Nephron progenitor cell (in vitro differentiated cells): ENCODE results near the gene DNAH11.
"Not testable (repeated sequence)": the region's sequence is repeated elsewhere in the genome, so short reads cannot be mapped to it uniquely, and the experiment has no call there.

Experiments
- DNase-seq: peaks from one replicate; pipeline ENCODE4 v3.0.0; 2021
- H3K27ac Mint-ChIP-seq: 2 replicates; pipeline ENCODE4 v1.8.0; 2021; ENCODE audit warnings: mild to moderate bottlenecking, moderate library complexity, mixed read lengths
- H3K27me3 Mint-ChIP-seq: 2 replicates; pipeline ENCODE4 v1.8.0; 2021; ENCODE audit warnings: mild to moderate bottlenecking, low read depth, mixed read lengths; ENCODE audit not compliant: poor library complexity
- H3K36me3 Mint-ChIP-seq: 2 replicates; pipeline ENCODE4 v1.8.0; 2021; ENCODE audit warnings: low read depth, mixed read lengths
- H3K4me1 Mint-ChIP-seq: 2 replicates; pipeline ENCODE4 v1.8.0; 2021; ENCODE audit warnings: mixed read lengths
- H3K4me3 Mint-ChIP-seq: 2 replicates; pipeline ENCODE4 v1.8.0; 2021; ENCODE audit warnings: mild to moderate bottlenecking, moderate library complexity, mixed read lengths
- H3K9me3 Mint-ChIP-seq: 2 replicates; pipeline ENCODE4 v1.8.0; 2021; ENCODE audit warnings: mild to moderate bottlenecking, moderate library complexity, mixed read lengths
- TF ChIP-seq, protein P1 (sequence below): fragments of 200-600 bp; sonication (generic); IDR thresholded peaks from 2 replicates; pipeline ENCODE4 v1.5.0; 2021; ENCODE audit warnings: antibody characterized with exemption

The DNAH11 gene

DNA sequence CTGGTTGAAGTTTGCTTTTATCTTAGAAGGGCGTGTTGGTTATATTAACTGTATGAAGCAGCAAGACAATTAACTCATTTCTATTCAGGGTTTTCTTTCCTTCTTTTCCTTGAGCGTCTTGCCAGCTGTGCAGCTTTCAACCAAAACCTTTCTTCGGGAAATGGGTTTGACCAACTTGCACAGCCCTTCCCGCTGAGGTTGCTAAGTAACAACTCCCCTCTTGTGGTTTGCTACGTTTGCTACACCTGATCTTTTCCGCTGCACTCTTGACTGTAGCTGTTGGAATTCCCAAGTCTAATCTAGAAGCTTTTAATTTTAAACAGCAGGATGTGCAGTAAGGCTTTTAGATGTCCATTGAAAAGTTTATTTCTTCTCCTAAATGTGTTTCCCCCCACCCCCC, 286.0 kb downstream of the DNAH11 start:
- DNase-seq = no peak
- H3K27ac Mint-ChIP-seq = no peak overlapping the region
- TF ChIP-seq, protein P1, sequence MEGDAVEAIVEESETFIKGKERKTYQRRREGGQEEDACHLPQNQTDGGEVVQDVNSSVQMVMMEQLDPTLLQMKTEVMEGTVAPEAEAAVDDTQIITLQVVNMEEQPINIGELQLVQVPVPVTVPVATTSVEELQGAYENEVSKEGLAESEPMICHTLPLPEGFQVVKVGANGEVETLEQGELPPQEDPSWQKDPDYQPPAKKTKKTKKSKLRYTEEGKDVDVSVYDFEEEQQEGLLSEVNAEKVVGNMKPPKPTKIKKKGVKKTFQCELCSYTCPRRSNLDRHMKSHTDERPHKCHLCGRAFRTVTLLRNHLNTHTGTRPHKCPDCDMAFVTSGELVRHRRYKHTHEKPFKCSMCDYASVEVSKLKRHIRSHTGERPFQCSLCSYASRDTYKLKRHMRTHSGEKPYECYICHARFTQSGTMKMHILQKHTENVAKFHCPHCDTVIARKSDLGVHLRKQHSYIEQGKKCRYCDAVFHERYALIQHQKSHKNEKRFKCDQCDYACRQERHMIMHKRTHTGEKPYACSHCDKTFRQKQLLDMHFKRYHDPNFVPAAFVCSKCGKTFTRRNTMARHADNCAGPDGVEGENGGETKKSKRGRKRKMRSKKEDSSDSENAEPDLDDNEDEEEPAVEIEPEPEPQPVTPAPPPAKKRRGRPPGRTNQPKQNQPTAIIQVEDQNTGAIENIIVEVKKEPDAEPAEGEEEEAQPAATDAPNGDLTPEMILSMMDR = no peak

DNA sequence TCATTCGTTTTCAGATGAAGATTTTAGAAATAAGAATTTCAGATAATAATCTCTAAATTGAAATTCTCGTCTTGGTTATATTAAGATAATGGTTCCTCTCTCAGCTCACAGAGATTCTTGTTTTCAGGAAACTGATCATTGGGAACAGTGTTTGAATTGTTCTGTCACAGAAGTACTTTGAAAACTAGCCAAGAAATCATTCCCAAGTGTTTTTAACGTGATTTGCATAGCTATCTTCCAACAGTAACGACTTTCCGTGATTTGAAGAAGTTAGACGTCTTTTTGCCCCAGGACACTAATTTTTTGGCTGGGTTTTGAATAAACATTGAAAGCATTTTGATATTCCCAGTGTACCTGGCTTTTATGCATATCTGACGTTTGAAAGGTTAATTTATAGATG, 286.9 kb downstream of the DNAH11 start:
- no peaks in the 10 kb centered on the region for H3K4me1 Mint-ChIP-seq
- DNase-seq = no peak
- no peaks in the 10 kb centered on the region for H3K27me3 Mint-ChIP-seq
- no peak overlapping the region for H3K4me3 Mint-ChIP-seq
- TF ChIP-seq, protein P1 = no peak
- H3K27ac Mint-ChIP-seq = no peak overlapping the region
- no peaks in the 10 kb centered on the region for H3K36me3 Mint-ChIP-seq
- no peaks in the 10 kb centered on the region for H3K9me3 Mint-ChIP-seq

More for the DNA sequence above, 286.0 kb downstream of the DNAH11 start:
- H3K4me1 Mint-ChIP-seq = no peaks in the 10 kb centered on the region
- no peaks in the 10 kb centered on the region for H3K27me3 Mint-ChIP-seq
- no peak overlapping the region for H3K4me3 Mint-ChIP-seq
- no peaks in the 10 kb centered on the region for H3K36me3 Mint-ChIP-seq
- no peaks in the 10 kb centered on the region for H3K9me3 Mint-ChIP-seq

DNA sequence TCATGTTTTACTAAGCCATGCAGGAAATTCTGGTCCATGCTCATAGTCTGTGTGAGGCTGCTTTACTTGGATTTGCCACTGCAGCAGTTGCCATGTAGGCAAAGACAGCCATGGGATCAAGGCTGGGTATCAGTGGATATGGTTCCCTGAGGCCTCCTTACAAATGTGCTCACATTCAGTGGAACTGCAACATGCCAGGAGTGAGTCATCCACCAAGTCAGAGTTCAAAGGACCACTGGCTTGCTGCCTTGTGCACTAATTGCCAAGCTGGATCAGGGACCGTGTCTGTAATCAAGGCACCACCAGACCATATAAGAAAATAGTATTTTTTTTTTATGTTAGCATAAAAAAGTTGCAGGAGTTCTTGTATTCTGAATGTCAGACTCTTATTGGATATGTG, 301.9 kb downstream of the DNAH11 start:
- no peaks in the 10 kb centered on the region for H3K27me3 Mint-ChIP-seq
- H3K9me3 Mint-ChIP-seq = peaks cover 12% of the 10 kb centered on the region
- TF ChIP-seq, protein P1 = no peak
- DNase-seq = no peak
- H3K27ac Mint-ChIP-seq = no peak overlapping the region
- H3K4me1 Mint-ChIP-seq = no peaks in the 10 kb centered on the region
- no peaks in the 10 kb centered on the region for H3K36me3 Mint-ChIP-seq
- no peak overlapping the region for H3K4me3 Mint-ChIP-seq

DNA sequence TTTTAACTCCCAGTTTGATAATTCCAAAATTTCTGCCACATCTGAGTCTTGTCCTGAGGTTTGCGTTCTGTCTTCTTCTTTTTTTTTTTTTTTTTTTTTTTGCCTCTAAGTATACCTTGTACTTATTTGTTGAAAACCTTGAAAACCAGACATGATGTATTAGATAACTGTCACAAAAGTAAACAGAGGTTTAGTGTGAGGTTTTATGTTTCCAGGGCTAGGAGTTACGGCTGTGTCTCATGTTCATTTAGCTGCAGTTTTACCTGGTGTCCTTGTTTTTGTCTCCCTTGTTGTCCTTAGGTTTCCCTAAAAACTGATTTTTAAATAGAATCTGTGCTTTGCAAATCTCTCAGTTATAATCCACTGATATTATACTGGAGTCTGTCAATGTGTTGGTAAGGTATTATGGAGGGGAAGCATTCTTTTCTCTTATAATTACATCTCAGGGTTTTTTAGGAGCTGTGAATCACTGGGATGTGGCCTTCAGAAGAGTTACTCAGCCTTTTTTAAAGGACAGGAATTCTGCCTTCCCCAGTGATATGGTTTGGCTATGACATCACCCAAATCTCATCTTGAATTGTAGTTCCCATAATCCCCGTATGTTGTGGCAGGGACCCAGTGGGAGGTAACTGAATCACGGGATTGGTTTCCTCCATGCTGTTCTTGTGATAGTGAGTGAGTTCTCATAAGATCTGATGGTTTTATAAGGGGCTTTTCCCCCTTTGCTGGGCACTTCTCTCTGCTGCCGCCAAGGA, 307.9 kb downstream of the DNAH11 start:
- Mint-ChIP-seq H3K4me1 (peaks cover 16% of the 10 kb centered on the region), H3K9me3 (peaks cover 14% of the 10 kb centered on the region), H3K27ac (peak overlapping the region; percentile 89), H3K36me3 (peaks cover 4% of the 10 kb centered on the region), H3K4me3 (peak overlapping the region; percentile 10), H3K27me3 (no peaks in the 10 kb centered on the region)
- no peak for DNase-seq
- TF ChIP-seq, protein P1 = no peak

DNA sequence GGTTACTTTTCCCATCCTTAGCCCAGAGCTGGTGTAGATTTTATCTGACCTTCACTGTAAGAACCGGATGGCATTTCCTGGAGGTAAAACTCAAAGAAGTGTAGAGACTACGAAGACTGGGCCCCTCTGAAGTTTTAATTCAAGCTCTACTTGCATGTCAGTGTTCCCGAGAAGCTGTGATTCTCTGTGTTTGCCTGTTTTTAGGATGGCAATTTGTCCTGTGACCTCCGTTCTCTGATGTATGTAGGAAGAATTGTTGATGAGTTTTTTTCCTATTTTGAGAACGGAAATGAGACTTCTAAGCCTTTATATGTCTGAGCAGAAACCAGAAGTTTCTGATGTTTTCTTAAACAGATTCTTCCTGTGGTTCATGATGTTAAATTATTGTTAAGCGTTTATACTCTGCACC, 308.7 kb downstream of the DNAH11 start:
- Mint-ChIP-seq H3K27ac (peak overlapping the region; percentile 88), H3K27me3 (no peaks in the 10 kb centered on the region), H3K4me3 (no peak overlapping the region), H3K9me3 (peaks cover 13% of the 10 kb centered on the region), H3K36me3 (peaks cover 4% of the 10 kb centered on the region), H3K4me1 (peaks cover 16% of the 10 kb centered on the region)
- no peak for DNase-seq
- TF ChIP-seq, protein P1 = no peak

DNA sequence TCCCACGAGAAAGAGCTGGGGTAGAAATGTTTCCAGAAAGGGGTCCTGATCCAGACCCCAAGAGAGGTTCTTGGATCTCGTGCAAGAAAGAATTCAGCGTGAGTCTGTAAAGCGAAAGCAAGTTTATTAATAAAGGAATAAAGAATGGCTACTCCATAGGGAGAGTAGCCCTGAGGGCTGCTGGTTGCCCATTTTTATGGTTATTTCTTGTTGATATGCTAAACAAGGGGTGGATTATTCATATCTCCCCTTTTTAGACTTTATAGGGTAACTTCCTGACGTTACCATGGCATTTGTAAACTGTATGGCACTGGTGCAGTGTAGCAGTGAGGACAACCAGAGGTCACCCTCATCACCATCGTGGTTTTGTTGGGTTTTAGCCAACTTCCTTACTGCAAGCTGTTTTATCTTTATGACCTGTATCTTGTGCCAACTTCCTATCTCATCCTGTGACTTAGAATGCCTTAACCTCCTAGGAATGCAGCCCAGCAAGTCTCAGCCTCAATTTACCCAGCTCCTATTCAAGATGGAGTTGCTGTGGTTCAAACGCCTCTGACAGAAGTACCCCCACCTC, 322.9 kb downstream of the DNAH11 start:
- H3K36me3 Mint-ChIP-seq, DNase-seq, H3K9me3 Mint-ChIP-seq, H3K4me3 Mint-ChIP-seq, H3K27ac Mint-ChIP-seq, H3K27me3 Mint-ChIP-seq: not testable (repeated sequence)
- peaks cover 19% of the 10 kb centered on the region for H3K4me1 Mint-ChIP-seq
